Activated CD8-positive, alpha-beta T cell treated with anti-CD3 and anti-CD28 coated beads for 36 hours (primary cell): ENCODE data around the gene AKAP13. TPM values are rescaled to one million over a fixed set of nuclear protein-coding genes. Genes with fewer than 3 reads are reported as not detected.
A peak's percentile ranks its signal among the peaks of the same experiment; 100 is the strongest.

ENCODE experiments used
- ATAC-seq: fragments of 200-7000 bp; cut with Tn5 transposase; one replicate; pipeline ENCODE4 v1.10.0; 2021; ENCODE audit warnings: mild to moderate bottlenecking, moderate library complexity
- CTCF ChIA-PET: fragments of 350-600 bp; sonication (Branson Sonifier 250); formaldehyde crosslinking; loops from one replicate; lab custom pipeline; 2021; ENCODE audit warnings: antibody characterized with exemption; lab: Charles Lee
- POLR2A ChIA-PET: fragments of 350-600 bp; sonication (Branson Sonifier 250); formaldehyde crosslinking; loops from one replicate; lab custom pipeline; 2021; ENCODE audit warnings: antibody characterized with exemption; lab: Charles Lee
- DNase-seq: peaks from one replicate; pipeline ENCODE4 v3.0.0-alpha.2; 2020
- H3K27ac Mint-ChIP-seq: one replicate; pipeline ENCODE4 v1.8.0; 2021; ENCODE audit warnings: mild to moderate bottlenecking, mixed read lengths
- H3K27me3 Mint-ChIP-seq: one replicate; pipeline ENCODE4 v1.8.0; 2021; ENCODE audit warnings: mixed read lengths
- H3K36me3 Mint-ChIP-seq: one replicate; pipeline ENCODE4 v1.8.0; 2021; ENCODE audit warnings: low read depth, mixed read lengths
- H3K4me1 Mint-ChIP-seq: one replicate; pipeline ENCODE4 v1.8.0; 2021; ENCODE audit warnings: low read depth, mixed read lengths
- H3K4me3 Mint-ChIP-seq: one replicate; pipeline ENCODE4 v1.8.0; 2021; ENCODE audit warnings: mild to moderate bottlenecking, moderate library complexity, mixed read lengths
- H3K9me3 Mint-ChIP-seq: one replicate; pipeline ENCODE4 v1.8.0; 2021; ENCODE audit warnings: mixed read lengths
- intact Hi-C: fragments of 100-400 bp; cut with micrococcal nuclease; formaldehyde crosslinking; loops from one replicate; pipeline ENCODE4 v1.10.0; 2022
- total RNA-seq, 2 experiments: library from RNA; stranded (reverse); gene quantifications; one replicate each; pipeline ENCODE4 v1.2.3, GENCODE V29; 2021
- TF ChIP-seq, protein P1 (sequence below): fragments of 200-600 bp; IDR thresholded peaks from one replicate; pipeline ENCODE4 v1.8.0; 2022; ENCODE audit warnings: antibody characterized with exemption, mild to moderate bottlenecking

Gene AKAP13
- total RNA-seq, 2 experiments from 2014 or later: 79.1 to 79.5 TPM

DNA sequence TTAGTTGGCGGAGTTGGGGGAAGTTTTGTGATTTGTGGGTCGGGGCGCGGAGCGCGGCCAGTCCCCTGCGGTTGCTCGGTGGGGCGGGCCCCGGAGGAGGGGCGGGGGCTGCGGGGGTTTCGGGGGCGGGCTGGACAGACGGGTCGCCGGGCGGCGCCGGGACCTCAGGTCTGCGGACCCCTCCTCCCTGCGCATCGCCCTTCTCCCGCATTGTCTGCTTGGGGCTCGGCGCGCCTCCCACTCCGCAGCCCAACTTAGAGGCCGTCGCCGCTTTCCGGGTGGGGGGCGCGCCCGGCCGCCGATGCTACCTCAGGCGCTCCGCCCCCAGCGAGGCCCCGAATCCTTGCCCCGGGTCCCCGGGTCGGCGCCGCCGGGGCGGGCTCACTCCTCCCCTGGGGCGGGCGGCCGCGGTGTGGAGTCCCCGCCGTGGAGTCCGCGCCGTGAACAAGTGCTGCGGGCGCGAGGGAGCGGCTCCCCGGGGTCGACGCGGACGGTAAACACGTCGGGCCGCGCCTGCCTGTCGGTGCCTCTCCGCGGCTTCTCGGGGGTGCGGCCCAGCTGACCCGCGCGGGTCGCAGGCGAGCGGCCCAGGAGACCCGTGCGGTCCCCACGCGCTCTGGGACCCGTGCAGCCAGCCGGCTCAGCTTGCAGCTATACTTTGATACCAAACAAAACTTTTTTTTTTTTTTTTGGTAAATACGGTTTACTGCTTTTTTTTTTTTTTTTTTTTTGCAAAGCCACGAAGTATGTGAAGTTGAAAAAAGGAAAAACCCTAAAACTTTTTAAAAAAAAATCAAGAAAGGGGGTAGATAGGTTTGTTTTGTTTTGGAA, 624 bp downstream of the AKAP13 start:
- peak; percentile 55 for DNase-seq
- ATAC-seq: peak; percentile 18
- H3K4me3 Mint-ChIP-seq: peak overlapping the region; percentile 83
- TF ChIP-seq, protein P1, sequence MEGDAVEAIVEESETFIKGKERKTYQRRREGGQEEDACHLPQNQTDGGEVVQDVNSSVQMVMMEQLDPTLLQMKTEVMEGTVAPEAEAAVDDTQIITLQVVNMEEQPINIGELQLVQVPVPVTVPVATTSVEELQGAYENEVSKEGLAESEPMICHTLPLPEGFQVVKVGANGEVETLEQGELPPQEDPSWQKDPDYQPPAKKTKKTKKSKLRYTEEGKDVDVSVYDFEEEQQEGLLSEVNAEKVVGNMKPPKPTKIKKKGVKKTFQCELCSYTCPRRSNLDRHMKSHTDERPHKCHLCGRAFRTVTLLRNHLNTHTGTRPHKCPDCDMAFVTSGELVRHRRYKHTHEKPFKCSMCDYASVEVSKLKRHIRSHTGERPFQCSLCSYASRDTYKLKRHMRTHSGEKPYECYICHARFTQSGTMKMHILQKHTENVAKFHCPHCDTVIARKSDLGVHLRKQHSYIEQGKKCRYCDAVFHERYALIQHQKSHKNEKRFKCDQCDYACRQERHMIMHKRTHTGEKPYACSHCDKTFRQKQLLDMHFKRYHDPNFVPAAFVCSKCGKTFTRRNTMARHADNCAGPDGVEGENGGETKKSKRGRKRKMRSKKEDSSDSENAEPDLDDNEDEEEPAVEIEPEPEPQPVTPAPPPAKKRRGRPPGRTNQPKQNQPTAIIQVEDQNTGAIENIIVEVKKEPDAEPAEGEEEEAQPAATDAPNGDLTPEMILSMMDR: no peak
- H3K4me1 Mint-ChIP-seq: peaks cover 46% of the 10 kb centered on the region
- peak overlapping the region; percentile 90 for H3K27ac Mint-ChIP-seq
- no peaks in the 10 kb centered on the region for H3K36me3 Mint-ChIP-seq
- POLR2A ChIA-PET: interaction anchor here (0.9 to 2.1 kb wide), 6 partner anchors 16 to 33 kb away, joined by 3 to 8 read pairs (median 6); no protein-coding TSS in a partner anchor
- CTCF ChIA-PET: interaction anchor here (0.7 to 3.7 kb wide), 12 partner anchors 16 to 105 kb away, joined by 3 to 18 read pairs (median 3); no protein-coding TSS in a partner anchor
- H3K27me3 Mint-ChIP-seq: no peaks in the 10 kb centered on the region
- intact Hi-C loops: no loop called here
- no peaks in the 10 kb centered on the region for H3K9me3 Mint-ChIP-seq

DNA sequence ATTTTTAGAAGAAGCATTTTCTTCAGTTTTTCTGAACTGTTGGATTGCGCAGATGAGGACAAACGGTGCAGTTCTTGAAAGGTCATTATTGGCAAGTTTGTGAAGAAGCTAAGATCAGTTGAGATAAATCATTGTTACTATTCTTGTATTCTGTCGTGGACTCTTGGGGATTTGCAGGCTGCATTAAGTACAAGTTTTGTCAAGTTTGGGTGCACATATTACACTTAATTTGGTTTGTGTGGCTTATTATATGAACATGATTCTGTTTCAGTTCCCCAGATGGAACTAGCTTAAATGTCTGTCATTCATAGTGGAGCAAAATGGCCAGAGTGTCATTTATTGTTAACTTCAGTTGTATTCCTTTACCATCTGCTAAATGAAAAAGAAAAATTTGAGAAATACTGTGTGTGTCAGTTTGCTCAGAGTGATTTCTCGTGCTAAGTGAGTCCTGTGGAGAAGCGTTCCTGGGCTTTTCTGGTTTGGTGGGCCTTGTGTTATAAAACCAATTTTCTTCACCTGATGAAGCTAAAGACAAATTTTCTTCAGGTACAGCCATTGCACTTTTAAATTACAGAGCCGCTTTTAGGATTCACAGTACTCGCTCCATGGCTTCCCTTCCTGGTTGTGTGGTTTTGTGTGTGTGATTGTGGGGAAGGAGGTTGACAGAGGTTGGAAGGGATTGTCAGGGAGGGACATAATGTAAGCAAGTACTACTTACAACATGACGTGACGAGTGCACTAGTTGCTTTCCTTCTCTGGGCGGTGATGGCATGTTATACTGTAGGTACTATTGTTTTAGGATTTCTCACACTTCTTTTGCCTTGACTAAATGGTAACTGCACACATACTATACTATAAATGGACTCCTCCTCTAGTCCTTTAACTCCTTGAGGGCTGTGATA, 1.7 kb downstream of the AKAP13 start:
- intact Hi-C loops: no loop called here

DNA sequence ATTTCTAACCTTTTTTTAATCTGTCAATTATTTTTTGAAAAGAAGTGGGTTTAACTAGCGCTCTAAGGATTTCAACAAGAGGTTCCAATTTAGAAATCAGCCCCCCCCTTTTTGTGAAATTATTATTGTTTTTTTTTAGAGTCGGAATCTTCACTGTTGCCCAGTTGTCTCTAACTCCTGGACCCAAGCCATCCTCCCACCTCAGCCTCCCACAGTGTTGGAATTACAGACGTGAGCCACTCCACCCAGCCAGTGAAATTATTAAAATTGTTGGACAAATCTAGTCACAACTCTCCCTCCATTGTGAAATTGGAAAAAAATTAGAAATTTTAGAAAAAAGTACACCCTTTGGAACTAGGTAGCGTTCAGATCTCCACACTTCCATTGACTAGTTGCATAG, 2.5 kb downstream of the AKAP13 start:
- POLR2A ChIA-PET: interaction anchor here (1.2 to 1.5 kb wide), 2 partner anchors 14 to 35 kb away, joined by 3 to 4 read pairs; no protein-coding TSS in a partner anchor
- H3K4me1 Mint-ChIP-seq: peaks cover 50% of the 10 kb centered on the region
- peaks cover 3% of the 10 kb centered on the region for H3K36me3 Mint-ChIP-seq

More for the DNA sequence above, 1.7 kb downstream of the AKAP13 start:
- H3K27me3 Mint-ChIP-seq: no peaks in the 10 kb centered on the region
- peak overlapping the region; percentile 83 for H3K4me3 Mint-ChIP-seq
- no peak for DNase-seq
- H3K9me3 Mint-ChIP-seq: no peaks in the 10 kb centered on the region
- CTCF ChIA-PET: interaction anchor here (0.9 to 3.7 kb wide), 5 partner anchors 19 to 85 kb away, joined by 3 to 18 read pairs (median 3); no protein-coding TSS in a partner anchor
- TF ChIP-seq, protein P1: no peak
- peaks cover 48% of the 10 kb centered on the region for H3K4me1 Mint-ChIP-seq
- peak overlapping the region; percentile 43 for H3K27ac Mint-ChIP-seq
- H3K36me3 Mint-ChIP-seq: peaks cover 3% of the 10 kb centered on the region
- POLR2A ChIA-PET: interaction anchor here (0.9 to 1.5 kb wide), 3 partner anchors 15 to 36 kb away, joined by 3 to 5 read pairs (median 3); no protein-coding TSS in a partner anchor
- ATAC-seq: no peak

DNA sequence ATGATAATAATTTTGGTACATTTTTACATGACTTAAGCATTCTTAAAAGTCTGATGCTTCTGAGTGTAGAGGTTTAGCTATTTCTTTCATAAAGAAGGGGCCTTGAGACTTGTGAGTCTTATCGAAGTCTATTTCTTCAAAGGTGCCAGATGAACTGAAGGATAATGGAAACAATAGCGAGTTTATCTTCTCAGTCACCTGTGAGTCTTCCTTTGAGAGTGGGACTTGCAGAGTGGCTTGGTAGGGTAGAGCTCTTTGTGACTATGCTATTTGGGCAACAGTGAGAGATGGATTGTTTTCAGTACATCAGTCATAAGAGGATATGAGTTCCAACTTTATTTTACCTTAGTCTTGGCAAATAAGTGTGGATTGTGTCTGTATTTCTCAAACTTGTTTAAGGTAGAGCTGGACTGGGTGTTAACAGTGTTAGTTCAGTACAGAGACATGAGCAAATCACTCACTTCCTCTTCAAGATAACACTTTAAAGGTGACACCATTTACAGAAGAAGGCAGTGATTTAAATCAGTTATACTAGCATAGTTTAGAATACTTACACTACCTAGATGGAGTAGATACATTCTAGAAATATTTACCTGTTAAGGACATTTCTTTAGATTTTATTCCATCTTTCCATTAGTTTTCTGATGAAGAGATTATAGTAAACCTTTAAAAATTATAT, 3.2 kb downstream of the AKAP13 start:
- intact Hi-C loops: no loop called here
- Mint-ChIP-seq H3K27ac (no peak overlapping the region), H3K9me3 (no peaks in the 10 kb centered on the region), H3K36me3 (peaks cover 3% of the 10 kb centered on the region), H3K4me3 (no peak overlapping the region), H3K27me3 (no peaks in the 10 kb centered on the region), H3K4me1 (peaks cover 50% of the 10 kb centered on the region)
- CTCF ChIA-PET: interaction anchor here (0.8 to 3.7 kb wide), 7 partner anchors 12 to 93 kb away, joined by 3 to 18 read pairs (median 4); no protein-coding TSS in a partner anchor
- POLR2A ChIA-PET: interaction anchor here (1.2 to 1.5 kb wide), 3 partner anchors 11 to 34 kb away, joined by 3 to 5 read pairs (median 4); no protein-coding TSS in a partner anchor
- DNase-seq (no peak), ATAC-seq (no peak)
- TF ChIP-seq, protein P1: no peak

More for the DNA sequence above, 2.5 kb downstream of the AKAP13 start:
- Mint-ChIP-seq H3K27me3 (no peaks in the 10 kb centered on the region), H3K9me3 (no peaks in the 10 kb centered on the region), H3K4me3 (peak overlapping the region; percentile 11), H3K27ac (no peak overlapping the region)
- TF ChIP-seq, protein P1: no peak
- CTCF ChIA-PET: interaction anchor here (0.8 to 3.7 kb wide), 6 partner anchors 13 to 92 kb away, joined by 3 to 18 read pairs (median 4); no protein-coding TSS in a partner anchor
- DNase-seq (no peak), ATAC-seq (no peak)
- intact Hi-C loops: no loop called here
